Liver (tissue), 9 donors: ENCODE measurements around the gene ADGRA3. TPM values are rescaled to one million over a fixed set of nuclear protein-coding genes. Genes with fewer than 3 reads are reported as not detected.

Experiments
- DNase-seq: peaks from one replicate; pipeline ENCODE4 v3.0.0-alpha.2; 2017; ENCODE audit warnings: low spot score
- H3K27ac ChIP-seq, 2 donors: one replicate each; pipeline ENCODE4 v1.7.0; 2013; ENCODE audit warnings: inconsistent platforms in 2 of 2, low read length in 2 of 2, control low read depth in 1 of 2, low read depth in 1 of 2, mild to moderate bottlenecking in 1 of 2
- H3K27me3 ChIP-seq, 4 donors: one replicate each; pipeline versions ENCODE4 v1.6.1 to v1.7.0; 2013; ENCODE audit warnings: low read length in 3 of 4, inconsistent platforms in 1 of 4, mild to moderate bottlenecking in 1 of 4, moderate library complexity in 1 of 4; ENCODE audit not compliant: control insufficient read depth in 4 of 4, insufficient read depth in 4 of 4
- H3K36me3 ChIP-seq, 4 donors: one replicate each; pipeline versions ENCODE4 v1.6.1 to v1.7.0; 2013; ENCODE audit warnings: low read length in 3 of 4, mild to moderate bottlenecking in 3 of 4, low read depth in 1 of 4, moderate library complexity in 1 of 4; ENCODE audit not compliant: control insufficient read depth in 4 of 4, insufficient read depth in 3 of 4
- H3K4me1 ChIP-seq, 4 donors: one replicate each; pipeline versions ENCODE4 v1.6.1 to v1.7.0; 2013; ENCODE audit warnings: low read length in 3 of 4, mild to moderate bottlenecking in 3 of 4, moderate library complexity in 1 of 4; ENCODE audit not compliant: control insufficient read depth in 4 of 4, insufficient read depth in 4 of 4
- H3K4me3 ChIP-seq, 3 donors: one replicate each; pipeline versions ENCODE4 v1.6.1 to v1.7.0; 2013; ENCODE audit warnings: low read length in 3 of 3, control low read depth in 1 of 3, low read depth in 1 of 3, mild to moderate bottlenecking in 1 of 3
- H3K9ac ChIP-seq, 2 donors: one replicate each; pipeline ENCODE4 v1.7.0; 2013; ENCODE audit warnings: low read length in 2 of 2, mild to moderate bottlenecking in 2 of 2, moderate library complexity in 2 of 2, control low read depth in 1 of 2, low read depth in 1 of 2
- H3K9me3 ChIP-seq, 4 donors: one replicate each; pipeline versions ENCODE4 v1.6.1 to v1.7.0; 2013; ENCODE audit warnings: low read length in 3 of 4; ENCODE audit not compliant: control insufficient read depth in 4 of 4
- ATF3 ChIP-seq: IDR thresholded peaks from 2 replicates; pipeline ENCODE4 v1.6.1; 2016; ENCODE audit warnings: antibody characterized with exemption
- CTCF ChIP-seq: fragments of 150-350 bp; IDR thresholded peaks from 2 replicates; pipeline ENCODE4 v1.5.1; 2017; ENCODE audit warnings: improper control_type of control experiment, low read depth, low read length; ENCODE audit not compliant: missing input control
- EGR1 ChIP-seq, 2 donors: IDR thresholded peaks; 2 replicates each; pipeline ENCODE4 v1.6.1; 2016 to 2018; ENCODE audit warnings: antibody characterized with exemption in 2 of 2, low read depth in 2 of 2
- FOXA1 ChIP-seq: IDR thresholded peaks from 2 replicates; pipeline ENCODE4 v1.6.1; 2016; ENCODE audit warnings: antibody characterized with exemption
- FOXA2 ChIP-seq: IDR thresholded peaks from 2 replicates; pipeline ENCODE4 v1.6.1; 2016; ENCODE audit warnings: antibody characterized with exemption
- GABPA ChIP-seq, 2 donors: IDR thresholded peaks in 1 of 2; conservative IDR thresholded peaks in 1 of 2; 2 replicates each; pipeline ENCODE4 v1.6.1; 2016; ENCODE audit warnings: antibody characterized with exemption in 2 of 2, mild to moderate bottlenecking in 1 of 2, moderate library complexity in 1 of 2
- HNF4A ChIP-seq, 2 donors: conservative IDR thresholded peaks; 2 replicates each; pipeline ENCODE4 v1.6.1; 2016; ENCODE audit warnings: antibody characterized with exemption in 2 of 2, mild to moderate bottlenecking in 2 of 2
- HNF4G ChIP-seq: IDR thresholded peaks from 2 replicates; pipeline ENCODE4 v1.6.1; 2016; ENCODE audit warnings: antibody characterized with exemption
- JUND ChIP-seq, 2 donors: IDR thresholded peaks; 2 replicates each; pipeline ENCODE4 v1.6.1; 2016; ENCODE audit warnings: antibody characterized with exemption in 2 of 2
- MAX ChIP-seq: IDR thresholded peaks from 2 replicates; pipeline ENCODE4 v1.6.1; 2016; ENCODE audit warnings: antibody characterized with exemption
- NR2F2 ChIP-seq: IDR thresholded peaks from 2 replicates; pipeline ENCODE4 v1.6.1; 2016; ENCODE audit warnings: antibody characterized with exemption
- RAD21 ChIP-seq, 2 donors: IDR thresholded peaks; 2 replicates each; pipeline ENCODE4 v1.6.1; 2016; ENCODE audit warnings: antibody characterized with exemption in 2 of 2, mild to moderate bottlenecking in 2 of 2
- REST ChIP-seq: IDR thresholded peaks from 2 replicates; pipeline ENCODE4 v1.6.1; 2016; ENCODE audit warnings: antibody characterized with exemption, mild to moderate bottlenecking
- RXRA ChIP-seq, 2 donors: IDR thresholded peaks; 2 replicates each; pipeline ENCODE4 v1.6.1; 2017 to 2018; ENCODE audit warnings: antibody characterized with exemption in 2 of 2, mild to moderate bottlenecking in 1 of 2
- SP1 ChIP-seq: IDR thresholded peaks from 2 replicates; pipeline ENCODE4 v1.6.1; 2018; ENCODE audit warnings: antibody characterized with exemption, mild to moderate bottlenecking
- TAF1 ChIP-seq: conservative IDR thresholded peaks from 2 replicates; pipeline ENCODE4 v1.6.1; 2016; ENCODE audit warnings: antibody characterized with exemption, mild to moderate bottlenecking
- YY1 ChIP-seq: IDR thresholded peaks from 2 replicates; pipeline ENCODE4 v1.6.1; 2016; ENCODE audit warnings: antibody characterized with exemption, mild to moderate bottlenecking
- ZBTB33 ChIP-seq: IDR thresholded peaks from 2 replicates; pipeline ENCODE4 v1.6.1; 2016; ENCODE audit warnings: antibody characterized with exemption
- WGBS: extraction: QIAGEN DNeasy Blood & Tissue Kit; methylation state at CpG from one replicate; pipeline ENCODE4 v1.1.7; 2013; 5-methylcytosine and 5-hydroxymethylcytosine counted together
- polyA plus RNA-seq, 2 donors: library from polyadenylated mRNA; stranded (reverse) in 1 of 2; unstranded in 1 of 2; fragments of 200-250 nt in 1 of 2; fragments of >200 nt in 1 of 2; fragmentation: Nextera tagmentation in 1 of 2; extraction: Ambion mirVana in 1 of 2; gene quantifications; one replicate each; pipeline versions ENCODE4 v1.2.1 to v1.2.3, GENCODE V29; 2013 to 2015
- total RNA-seq, 2 donors: library from RNA; depleted of rRNA; stranded (reverse); fragments of >200 nt; gene quantifications; one replicate each; pipeline ENCODE4 v1.2.3, GENCODE V29; 2014
- donor health status: healthy.
- donor health status: healthy.
- donor health status: healthy.
- donor health status: healthy.
- donor health status: healthy.

Gene ADGRA3
- total and polyA plus RNA-seq, 4 donors: 15.2 to 239 (median 32.6) TPM

- Histone ChIP-seq H3K27ac (no peak overlapping the region), H3K9ac (no peak overlapping the region)
These were observed 33.4 kb downstream of the ADGRA3 start for GRCh38 chr4:22482250-22483127.

More at GRCh38 chr4:22482250-22483127, 33.4 kb downstream of the ADGRA3 start:
- Histone ChIP-seq H3K4me3 (no peak overlapping the region), H3K36me3 (no peaks in the 10 kb centered on the region), H3K27me3 (no peaks in the 10 kb centered on the region), H3K9me3 (no peaks in the 10 kb centered on the region), H3K4me1 (peaks cover 2 to 10% (median 4%) of the 10 kb centered on the region in 4 donors)
- TF ChIP-seq EGR1 (IDR thresholded peaks at IDR 0.05; ENCODE audit: low read depth in 2 of 2): no peak
- TF ChIP-seq MAX: no peak
- no peak for TF ChIP-seq RAD21 (IDR thresholded peaks at IDR 0.05)
- no peak for TF ChIP-seq FOXA2
- TF ChIP-seq JUND (IDR thresholded peaks at IDR 0.05): no peak
- TF ChIP-seq HNF4A (conservative IDR thresholded peaks at IDR 0.05): no peak
- no peak for TF ChIP-seq ATF3
- no peak for TF ChIP-seq NR2F2
- no peak for TF ChIP-seq REST
- no peak for TF ChIP-seq FOXA1
- no peak for TF ChIP-seq ZBTB33
- TF ChIP-seq GABPA (IDR thresholded peaks at IDR 0.05 in 1 of 2, conservative IDR thresholded peaks at IDR 0.05 in 1 of 2): no peak
- no peak for TF ChIP-seq RXRA (IDR thresholded peaks at IDR 0.05)
- TF ChIP-seq HNF4G: no peak
- no peak for TF ChIP-seq CTCF
- TF ChIP-seq YY1: no peak
- no peak for TF ChIP-seq TAF1
- no peak for TF ChIP-seq SP1
- WGBS: 85% methylated on average over 3 of the region's 3 CpGs
- DNase-seq: no peak
